DND-41 (cell line): Measurements from ENCODE around the gene SLC25A26.

ENCODE experiments used
- CTCF ChIP-seq: IDR thresholded peaks from 2 replicates; pipeline ENCODE4 v1.5.1; 2012; ENCODE audit warnings: borderline replicate concordance, low read length, moderate library complexity, mild to moderate bottlenecking; ENCODE audit not compliant: poor library complexity, severe bottlenecking; ENCODE audit errors: extremely low read depth
- EZH2 ChIP-seq: IDR thresholded peaks from 3 replicates; pipeline ENCODE4 v1.6.1; 2012; ENCODE audit warnings: borderline replicate concordance, low read depth, mild to moderate bottlenecking, moderate library complexity, low read length, inconsistent platforms; ENCODE audit not compliant: severe bottlenecking

GRCh38 chr3:66220602-66221377 is at the start of gene SLC25A26:
- TF ChIP-seq CTCF (no peak), EZH2 (no peak)
